GM19240 (cell line): Measurements from ENCODE around the gene USP10.

ENCODE experiments used
- DNase-seq: peaks from one replicate; pipeline ENCODE4 v3.0.0; 2011; ENCODE audit warnings: low spot score; ENCODE audit not compliant: insufficient read length

The USP10 gene

DNA sequence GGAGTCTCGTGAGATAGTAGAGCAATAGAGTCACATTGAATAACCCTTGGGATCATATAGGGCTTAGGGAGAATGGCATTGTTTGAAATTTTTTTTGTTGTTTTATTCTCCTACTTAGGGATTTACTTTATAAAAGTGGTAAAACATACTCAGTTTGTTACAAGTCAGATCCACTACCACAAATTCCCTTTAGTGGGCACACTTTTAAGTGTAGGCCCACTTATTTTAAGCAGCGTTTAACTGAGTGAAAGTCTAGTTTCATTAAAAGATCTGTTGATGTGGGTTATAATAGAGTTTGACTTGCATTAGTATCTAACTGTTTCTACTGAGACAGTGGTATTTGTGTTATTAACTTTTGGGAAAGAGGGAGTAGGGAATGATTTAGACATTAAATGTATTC lies 49.3 kb downstream of the USP10 start:
- DNase-seq: no peak

DNA sequence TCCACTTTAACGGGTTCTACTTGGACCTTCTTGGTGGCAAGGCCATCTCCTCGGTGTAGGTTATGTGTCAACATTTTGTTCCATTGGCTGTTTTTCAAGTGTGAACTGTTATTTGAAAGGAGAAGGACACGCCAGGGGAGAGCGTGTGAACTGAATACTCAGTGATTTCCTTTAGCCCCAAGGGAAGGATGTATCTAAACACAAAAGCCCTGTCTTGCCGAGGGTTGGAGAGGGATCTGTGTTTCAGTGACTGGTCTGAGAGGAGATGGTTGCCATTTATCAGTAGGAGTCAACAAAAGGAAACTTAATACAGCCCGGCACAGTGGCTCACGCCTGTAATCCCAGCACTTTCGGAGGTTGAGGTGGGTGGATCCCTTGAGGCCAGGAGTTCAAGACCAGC lies 50.0 kb downstream of the USP10 start:
- no peak for DNase-seq

DNA sequence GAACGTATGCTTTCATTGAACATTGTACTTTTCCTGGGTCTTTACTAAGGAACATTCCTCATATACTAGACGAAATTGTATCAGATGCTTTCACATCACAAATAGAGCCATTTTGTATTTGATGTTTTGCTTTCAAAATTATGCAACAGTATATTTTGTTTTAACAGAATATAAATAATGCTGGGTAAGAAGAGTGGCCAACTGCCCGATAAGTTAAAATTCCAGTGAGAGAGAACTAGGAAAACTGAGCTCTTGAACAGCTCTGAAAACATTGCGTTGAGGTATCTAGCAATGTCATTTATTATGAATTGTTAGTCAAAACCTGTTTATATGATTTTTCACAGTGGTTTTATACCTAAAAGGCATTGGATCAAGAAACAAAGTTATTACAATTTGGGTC lies 50.8 kb downstream of the USP10 start:
- no peak for DNase-seq

DNA sequence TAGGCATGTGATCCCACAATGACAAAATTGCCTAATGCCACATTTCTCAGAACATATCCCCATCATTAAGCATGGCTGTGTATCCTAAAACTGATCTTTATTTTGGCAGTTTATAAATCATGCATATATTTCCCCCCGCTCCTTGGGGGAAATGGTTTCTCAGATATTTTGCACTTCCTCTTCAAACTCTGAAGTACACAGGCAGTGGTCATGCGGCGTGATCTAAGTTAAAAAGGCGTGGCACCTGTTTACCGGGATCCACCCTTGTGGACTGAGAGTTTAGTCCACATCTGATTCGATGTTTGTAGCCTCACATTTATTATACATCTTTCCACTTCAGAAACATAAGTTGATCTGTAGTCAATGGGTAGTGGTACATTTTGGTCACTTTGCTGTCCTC lies 51.4 kb downstream of the USP10 start:
- no peak for DNase-seq

DNA sequence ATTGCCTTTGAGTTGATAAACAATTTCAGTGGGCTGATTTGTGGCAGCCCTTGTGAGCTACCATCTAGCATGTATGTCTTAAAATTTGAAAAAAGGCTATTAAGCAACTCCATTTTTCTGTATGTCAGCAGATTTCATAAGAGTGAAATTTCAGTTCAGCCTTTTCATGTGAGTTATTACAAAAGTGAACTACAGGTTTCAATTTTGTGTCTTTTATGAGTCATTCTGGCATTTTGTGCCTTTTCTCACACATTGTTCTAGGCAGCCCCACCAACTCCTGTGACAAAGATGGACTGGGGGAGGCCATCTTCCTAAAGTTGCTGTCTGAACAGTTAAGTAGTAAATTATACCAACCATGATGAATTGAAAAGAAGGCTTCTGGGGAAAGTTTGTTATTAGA lies 52.1 kb downstream of the USP10 start:
- no peak for DNase-seq

DNA sequence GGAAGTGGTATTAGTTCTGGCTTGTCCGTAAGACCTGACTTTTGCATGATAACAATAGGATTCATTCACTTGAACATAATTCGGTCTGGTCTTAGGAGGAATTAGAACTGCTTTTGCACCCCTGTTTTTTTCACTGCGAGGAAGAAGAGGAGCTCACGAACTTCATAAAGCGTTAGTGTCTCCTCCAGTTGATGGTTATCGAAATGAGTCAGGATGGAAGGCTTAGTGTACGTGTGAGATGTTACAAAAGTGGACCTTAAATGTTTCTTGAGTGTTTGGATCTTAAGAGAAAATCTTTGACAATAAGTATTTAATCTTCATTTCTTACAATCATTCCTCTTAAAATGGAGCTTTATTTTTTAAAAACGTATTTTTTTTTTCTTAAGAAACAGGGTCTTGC lies 52.8 kb downstream of the USP10 start:
- no peak for DNase-seq

DNA sequence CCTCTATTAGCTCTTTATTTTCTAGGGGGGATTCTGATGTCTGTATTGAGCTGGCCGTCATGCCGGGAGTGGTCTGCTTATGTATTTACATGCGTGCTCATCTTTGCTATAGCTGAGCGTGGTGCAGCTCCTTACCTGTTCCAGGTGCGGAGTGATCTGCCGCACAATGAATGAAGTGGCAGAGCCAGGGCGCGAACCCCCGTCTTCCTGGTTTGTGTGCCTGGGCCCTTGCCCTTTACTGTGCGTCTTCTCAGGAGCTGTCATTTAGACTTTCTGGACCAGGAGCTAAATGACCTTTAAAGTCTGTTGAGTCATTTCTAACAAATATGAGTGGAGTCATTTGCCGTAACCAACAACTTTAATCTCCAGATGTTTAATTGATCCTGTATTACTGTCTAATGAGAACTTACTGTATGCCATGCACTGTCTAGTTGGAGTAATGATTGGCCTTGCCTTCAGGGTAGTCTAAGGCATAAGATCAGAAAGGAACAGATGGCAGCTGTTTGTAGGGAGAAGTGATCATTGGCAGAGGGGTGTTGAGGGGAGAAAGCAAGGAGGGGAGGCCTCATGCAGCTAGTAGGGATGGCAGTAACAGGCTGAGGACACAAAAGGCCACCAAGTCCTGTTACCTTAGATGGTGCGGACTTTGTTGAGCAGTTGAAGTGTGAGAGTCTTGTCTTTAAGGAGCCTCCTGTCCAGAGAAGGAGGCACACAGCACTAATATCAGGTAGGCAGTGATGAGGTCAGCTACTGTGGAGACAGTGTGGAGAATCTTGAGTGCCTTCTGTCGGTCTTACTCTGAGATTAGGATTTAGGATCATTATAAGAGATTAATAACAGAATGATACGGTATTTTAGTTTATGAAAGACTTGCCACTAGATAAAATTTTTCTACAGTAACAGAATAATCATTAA lies 53.9 kb downstream of the USP10 start:
- DNase-seq: no peak

DNA sequence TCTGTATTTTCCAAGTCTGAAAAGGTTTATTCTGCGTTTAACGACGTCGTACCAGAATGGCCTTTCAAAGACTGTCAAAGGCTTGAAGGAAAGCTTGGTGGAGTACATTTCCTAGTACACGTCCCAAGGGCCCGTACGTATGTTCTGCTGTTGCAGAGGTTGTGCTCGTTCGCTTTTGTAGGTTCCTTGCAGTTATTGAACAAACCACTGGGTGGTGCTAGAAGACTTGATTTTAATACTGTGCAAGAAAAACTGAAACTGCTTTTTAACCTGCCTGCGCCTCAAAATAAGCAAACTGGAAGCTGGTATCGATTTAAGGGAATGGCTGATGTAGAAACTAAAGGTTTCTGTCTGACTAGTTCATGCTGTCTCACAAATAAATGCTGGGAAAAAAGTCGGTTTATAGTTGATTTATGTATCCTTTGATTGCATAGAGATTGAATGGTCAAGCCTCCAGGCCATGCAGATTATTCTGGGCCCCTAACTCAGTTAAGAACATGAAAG lies 54.6 kb downstream of the USP10 start:
- peak; percentile 42 for DNase-seq

DNA sequence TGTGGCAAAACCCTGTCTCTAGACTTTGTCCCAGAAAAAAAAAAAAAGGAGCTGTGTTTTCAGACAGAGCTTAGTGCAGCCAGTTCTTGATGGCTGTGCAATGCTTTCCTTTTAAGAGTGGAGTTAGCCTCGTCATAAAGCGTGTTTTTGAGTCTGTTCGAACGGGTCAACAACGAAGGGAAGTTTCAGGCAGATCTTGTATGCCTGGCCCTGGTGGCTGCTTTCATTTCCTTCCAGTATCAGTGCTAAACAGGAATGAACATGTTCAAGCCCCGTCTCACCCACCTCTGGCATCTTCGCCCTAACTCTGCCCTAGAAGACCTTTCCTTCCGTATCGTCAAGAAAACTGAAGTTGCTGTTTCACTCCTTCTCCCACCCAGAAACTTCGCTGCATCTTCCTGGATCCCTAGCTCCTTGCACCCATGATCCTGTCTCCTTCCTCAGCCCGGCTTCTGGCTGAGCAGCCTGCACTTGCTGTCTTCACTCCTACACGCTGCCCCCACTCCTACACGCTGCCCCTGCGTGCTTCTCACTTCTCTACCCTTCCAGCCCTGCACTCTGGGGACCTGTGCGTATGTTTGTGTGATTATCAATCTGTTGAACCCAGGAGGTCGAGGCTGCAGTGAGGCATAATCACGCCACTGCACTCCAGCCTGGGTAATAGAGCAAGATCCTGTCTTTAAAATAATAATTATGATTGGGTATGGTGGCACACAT lies 55.3 kb downstream of the USP10 start:
- DNase-seq: no peak

DNA sequence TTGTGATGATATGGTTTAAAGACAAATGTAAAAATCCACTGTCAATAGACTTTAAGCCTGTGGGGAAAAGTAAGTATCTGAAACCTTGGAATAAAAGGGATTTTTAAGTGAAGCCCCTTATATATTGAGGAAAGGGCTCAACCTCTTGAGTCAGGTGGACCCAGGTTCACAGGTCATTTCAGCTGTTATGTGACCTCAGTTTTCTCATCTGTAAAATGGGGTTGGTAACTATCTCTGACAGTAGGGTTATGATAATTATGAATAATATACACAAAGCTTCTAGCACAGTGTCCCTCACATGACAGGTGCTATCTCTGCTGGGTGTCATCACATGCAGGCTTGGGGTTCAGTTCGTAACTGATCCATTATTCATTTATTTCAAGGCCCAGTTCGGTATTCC lies 57.0 kb downstream of the USP10 start:
- no peak for DNase-seq

DNA sequence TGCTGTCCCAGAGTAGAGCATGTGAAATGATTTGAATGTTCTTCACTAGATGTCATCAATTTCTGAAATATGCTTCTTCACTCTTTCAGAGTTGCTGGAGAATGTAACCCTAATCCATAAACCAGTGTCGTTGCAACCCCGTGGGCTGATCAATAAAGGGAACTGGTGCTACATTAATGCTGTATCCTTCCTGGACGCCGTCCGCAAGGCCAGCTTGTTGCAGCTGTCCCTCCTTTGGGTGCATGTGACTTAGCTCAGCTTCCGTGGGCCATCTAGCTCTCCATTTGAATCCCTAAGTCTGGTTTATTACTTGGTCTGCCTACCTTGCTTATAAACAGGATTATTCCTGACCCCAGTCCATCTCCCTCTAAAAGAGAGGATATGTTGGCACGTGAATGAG lies 58.8 kb downstream of the USP10 start:
- no peak for DNase-seq

DNA sequence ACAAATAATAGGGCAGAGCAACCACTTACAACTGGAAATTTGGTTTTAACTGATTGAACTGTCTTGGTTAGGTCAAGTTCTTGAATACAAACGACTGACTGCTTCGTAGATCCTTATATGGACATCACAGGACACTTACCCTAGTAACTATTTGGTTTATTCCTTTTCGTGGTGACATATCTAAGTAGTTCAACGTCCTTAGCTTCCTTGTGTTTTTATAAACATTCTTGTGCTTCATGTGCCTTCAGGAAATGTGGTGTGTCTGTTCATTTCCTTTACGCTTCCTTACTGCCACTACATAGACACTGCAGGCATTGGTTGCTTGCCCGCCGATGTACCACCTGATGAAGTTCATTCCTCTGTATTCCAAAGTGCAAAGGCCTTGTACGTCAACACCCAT lies 59.3 kb downstream of the USP10 start:
- DNase-seq: no peak

DNA sequence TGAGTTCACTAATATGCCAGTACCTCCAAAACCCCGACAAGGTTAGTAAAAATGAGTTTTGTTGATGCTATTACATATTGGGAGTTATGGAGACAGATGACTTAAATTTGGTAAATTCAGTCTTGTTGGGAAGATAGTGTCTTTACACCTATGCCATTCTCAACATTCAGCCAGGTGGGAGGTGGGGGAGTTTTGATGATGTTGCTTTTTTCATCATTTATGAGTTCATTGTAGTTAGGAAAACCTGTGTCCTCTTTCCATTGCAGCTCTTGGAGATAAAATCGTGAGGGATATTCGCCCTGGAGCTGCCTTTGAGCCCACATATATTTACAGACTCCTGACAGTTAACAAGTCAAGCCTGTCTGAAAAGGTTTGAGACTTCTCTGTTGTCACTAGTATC lies 60.1 kb downstream of the USP10 start:
- no peak for DNase-seq

DNA sequence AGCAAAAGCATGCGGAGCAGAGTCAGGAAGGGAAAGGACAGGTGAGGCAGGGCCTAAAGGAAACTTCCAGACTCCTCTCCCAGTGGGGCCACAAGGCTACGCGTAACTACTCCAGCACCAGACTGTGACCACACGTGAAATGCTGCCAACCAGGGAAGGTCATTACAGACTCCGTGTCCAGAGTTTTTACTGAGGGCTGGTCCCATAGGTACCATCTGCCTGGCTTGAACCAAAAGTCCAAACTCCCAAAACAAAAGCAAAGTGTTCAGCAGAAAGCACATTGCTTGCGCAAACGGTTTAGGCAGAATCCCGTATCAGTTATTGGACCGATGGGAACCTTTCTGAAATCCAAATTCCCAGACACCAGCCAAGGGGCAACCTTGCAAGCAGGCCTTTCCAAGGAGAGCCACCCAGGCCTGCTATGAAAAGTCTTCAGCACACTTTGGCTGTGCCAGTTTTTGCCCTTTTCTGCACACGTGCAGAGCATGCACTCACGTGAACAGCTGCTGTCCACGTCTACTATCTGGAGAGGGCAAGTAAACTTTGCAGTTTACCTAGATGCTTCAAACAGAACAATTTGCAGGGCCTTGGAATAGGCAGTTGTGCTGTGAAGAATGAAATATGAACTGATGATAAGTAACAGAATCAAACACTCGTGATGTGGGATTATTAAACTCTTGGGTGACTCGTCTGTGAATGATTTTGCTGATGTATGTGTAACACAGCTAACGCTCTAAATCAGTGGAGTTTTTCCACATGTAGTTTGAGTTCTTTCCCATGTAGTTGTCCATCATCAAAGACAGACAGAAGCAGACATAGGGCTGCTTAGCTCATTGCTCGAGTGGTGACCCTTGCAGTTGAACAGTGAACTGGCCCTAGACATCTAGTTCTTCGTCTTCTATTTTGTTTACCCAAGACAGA lies 61.9 kb downstream of the USP10 start:
- DNase-seq: no peak

DNA sequence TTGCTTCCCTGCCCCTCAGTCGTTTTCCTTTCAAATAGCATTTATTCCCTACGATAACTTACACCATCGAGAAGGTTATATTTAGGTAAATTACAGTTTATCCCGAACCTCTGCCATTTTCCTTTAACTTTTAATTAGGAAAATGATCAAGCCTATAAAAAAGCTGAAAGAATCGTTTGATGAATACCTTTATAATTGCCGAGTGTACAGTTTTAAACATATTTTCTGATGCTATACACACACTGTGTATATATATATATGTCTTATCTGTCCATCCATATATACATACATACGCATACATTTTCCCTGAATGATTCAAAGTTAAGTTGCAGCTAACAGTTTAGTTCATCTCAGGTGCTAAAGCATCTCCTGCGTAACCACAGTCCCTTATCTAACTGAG lies 63.4 kb downstream of the USP10 start:
- DNase-seq: no peak

DNA sequence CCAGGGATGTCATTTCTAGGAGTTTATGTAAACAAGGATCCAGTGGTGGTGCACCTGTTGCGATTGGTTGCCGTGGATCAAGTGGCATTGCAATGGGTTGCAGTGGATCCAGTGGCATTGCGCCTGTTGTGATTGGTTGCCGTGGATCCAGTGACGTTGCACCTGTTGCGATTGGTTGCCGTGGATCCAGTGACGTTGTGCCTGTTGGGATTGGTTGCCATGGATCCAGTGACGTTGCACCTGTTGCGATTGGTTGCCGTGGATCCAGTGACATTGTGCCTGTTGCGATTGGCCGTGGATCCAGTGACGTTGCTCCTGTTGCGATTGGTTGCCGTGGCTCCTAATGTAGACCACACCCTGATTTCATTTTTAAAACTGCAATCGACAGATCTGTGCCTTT lies 63.8 kb downstream of the USP10 start:
- no peak for DNase-seq

DNA sequence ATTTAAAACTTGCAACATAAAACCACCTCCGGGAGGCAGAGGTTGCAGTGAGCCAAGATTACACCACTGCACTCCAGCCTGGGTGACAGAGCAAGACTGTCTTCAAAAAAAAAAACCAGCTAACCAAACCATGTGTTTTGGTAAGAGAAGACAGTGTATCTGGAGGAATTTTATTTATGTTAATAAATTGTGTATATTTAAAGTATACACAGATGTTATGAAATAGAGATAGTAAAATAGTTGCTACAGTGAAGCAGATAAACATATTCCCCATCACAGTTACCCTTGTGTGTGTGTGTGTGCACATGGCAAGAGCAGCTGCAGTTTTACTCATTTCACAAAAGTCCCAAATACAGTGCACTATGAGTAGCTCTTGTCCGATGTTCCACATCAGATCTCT lies 65.2 kb downstream of the USP10 start:
- no peak for DNase-seq

DNA sequence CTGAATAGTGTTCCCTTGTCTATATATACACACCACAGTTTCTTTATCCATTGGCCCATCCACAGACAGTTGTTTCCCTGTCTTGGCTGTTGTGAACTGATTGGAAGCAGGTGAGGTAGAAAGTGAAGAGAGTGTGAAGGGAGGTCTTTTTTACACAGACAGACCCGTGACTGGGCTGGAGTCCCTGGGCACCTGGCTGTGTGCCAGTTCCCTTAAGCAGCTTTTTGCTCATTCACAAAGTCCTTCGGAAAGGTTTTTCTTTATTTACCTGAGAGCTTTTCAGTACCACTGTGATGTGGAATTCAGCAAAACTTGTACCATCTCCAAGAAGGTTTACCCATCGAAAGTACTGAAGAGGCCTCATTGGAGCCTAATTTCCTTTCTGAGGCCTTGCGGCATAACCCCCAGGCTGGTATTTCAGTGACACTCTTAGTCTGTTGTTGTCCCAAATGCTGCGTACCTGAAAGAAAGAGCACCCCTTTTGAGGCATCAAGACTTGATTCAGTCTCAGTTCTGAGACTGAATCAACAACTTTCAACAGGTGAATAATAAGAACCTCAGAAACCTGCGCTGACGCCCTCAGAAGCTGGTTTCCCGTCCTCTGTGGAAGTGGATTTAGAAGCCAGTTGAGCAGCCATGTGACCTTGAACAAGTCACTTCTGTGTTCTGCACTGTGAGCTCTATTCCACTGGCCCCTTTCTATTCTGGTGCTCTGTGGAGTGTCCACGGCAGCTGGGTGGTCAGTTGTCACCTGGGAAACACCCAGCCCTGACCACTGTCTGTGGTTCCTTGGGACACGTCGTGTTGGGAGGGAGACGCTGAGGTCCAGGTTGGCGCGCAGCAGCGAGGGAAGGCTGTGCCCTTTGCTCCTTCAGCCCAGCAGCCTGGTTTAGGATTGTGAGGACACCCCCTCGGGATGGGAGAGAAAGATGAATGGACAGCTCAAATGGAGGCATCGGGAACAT lies 66.1 kb downstream of the USP10 start:
- DNase-seq: no peak

DNA sequence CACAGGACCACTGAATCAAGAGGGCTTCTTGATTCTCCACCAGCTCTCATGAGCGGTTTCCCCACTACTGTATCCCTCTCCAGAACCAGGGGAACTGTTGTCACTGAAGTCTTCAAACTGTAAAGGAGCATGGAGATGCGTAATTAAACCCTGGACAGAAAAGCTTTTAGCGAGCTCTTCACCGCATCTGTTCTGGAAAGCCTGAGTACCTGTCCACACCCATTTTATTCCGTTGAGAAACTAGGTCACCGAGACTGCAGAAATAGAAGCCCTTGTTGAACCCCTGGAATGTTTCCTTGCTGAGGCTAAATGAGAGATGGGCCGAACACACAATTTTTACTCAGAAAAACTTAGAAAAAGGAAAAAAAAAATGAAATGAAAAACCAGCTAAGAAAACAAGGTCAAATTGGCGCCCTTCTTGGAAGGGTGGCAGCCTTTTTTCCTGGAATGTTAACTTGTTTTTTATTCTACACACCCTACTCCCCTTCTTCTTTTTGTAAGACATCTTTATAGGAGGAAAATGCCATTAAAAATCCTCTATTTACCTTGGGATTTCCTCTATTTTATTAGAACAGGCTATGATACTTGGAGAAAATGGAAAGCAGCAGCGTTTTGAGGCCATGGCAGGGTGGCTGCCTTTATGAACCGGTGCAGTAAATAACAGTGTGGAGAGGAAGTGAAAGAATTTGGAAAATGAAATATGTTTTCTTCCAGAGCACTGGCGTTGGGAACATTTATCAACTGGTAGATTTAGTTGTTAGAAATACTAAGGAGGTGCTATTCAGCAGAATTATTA lies 67.4 kb downstream of the USP10 start:
- DNase-seq: no peak
